Middle frontal gyrus (tissue), 1 donor: ENCODE measurements around the gene C6.

ENCODE experiments used
- DNase-seq: peaks from one replicate; pipeline ENCODE4 v3.0.0-alpha.2; 2015; ENCODE audit warnings: low spot score; ENCODE audit errors: extremely low spot score

Gene C6

DNA sequence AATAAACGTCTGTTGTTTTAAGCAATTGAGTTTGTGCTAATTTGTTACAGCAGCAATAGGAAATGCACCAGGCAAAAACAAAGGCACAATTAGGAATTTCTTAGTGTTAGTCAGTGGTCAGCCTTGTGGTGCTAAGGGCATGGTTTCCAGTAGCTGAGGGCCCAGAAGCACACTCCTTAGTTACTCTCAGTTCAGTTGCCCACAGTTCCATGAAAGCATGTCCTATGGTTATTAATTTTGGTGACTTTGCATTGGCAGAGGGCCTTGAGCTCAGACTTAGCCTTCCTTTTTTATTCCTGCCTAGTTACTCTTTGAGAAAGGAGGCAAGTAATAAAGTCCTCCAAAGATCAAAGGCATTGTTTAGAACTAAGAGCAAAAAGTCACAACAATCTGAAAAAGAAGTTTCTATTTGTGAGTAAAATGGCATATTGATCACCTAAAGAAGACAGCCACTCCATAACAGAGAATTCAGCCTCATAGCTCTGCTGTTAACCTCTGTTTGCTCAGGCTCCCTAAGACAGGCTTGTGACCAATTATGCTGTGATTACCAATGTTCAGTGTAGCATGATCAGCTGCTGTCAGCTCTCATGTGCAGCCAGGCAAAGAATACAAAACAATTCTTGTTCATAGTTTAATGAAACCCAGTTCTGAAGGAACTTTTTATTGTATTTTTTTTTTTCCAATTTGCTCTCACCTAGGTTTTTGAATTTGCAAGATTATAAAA lies 85.2 kb downstream of the C6 start:
- no peak for DNase-seq

GRCh38 chr5:41122459-41122858 lies 90.9 kb downstream of the C6 start:
- no peak for DNase-seq

- DNase-seq = no peak
These were observed 92.7 kb downstream of the C6 start for GRCh38 chr5:41120600-41120999.

DNA sequence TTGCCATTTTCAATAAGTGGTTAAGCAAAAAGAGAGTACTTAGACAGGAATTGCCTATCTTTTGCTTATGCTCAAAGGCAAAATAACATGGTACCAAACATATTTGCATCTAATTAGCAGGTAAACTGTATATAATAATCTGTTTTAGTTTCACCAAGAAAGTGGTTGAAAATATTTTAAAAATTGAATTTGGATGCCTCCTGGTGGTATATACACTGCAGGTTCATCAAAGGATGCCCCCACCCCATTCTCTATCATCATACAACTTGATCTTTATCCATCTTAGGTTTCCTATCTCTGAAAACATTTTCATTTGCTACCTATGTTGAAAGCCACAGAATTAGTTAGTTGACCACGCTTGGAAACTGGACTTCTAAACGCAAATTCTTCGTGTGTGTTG lies 95.2 kb downstream of the C6 start:
- DNase-seq = no peak

DNA sequence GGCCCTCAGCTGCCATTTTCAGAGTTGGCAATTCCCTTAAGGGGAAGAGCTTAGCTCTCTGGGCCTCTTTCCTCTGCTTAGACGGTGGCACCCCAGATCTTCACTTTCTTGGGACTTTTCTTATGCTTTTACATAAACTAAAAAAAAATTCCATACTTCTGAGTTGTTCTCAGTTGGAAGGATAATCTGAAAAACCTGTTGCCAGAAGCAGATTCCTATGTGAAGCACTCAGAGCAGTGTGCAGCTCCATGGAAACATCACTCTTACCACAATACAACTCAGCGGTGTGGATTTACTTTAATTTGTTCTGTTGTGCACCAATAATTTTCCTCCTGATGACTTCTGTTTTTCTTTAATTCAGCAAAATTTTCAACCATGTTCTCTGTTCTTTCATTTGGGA lies 98.1 kb downstream of the C6 start:
- DNase-seq = no peak

GRCh38 chr5:41112486-41113455 lies 100.6 kb downstream of the C6 start:
- no peak for DNase-seq

GRCh38 chr5:41109186-41109585 lies 104.1 kb downstream of the C6 start:
- no peak for DNase-seq

GRCh38 chr5:41102341-41102740 lies 111.0 kb downstream of the C6 start:
- DNase-seq = no peak

- no peak for DNase-seq
These were observed 115.7 kb downstream of the C6 start for GRCh38 chr5:41097642-41098041.

GRCh38 chr5:41095324-41096101 lies 117.8 kb downstream of the C6 start:
- DNase-seq = no peak

- DNase-seq = no peak
These were observed 118.5 kb downstream of the C6 start for GRCh38 chr5:41094871-41095270.

GRCh38 chr5:41093803-41094202 lies 119.5 kb downstream of the C6 start:
- DNase-seq = no peak
